ENCODE results near the gene SMOC1.

SMOC1 gene

GRCh38 chr14:69996216-69996615, 117.0 kb downstream of the SMOC1 start:
- H3K9me3 Mint-ChIP-seq = no peaks in the 10 kb centered on the region
- DNase-seq (ENCODE audit: low spot score in 2 of 2) (no peak), ATAC-seq (ENCODE audit: low read depth) (no peak)
- peaks cover 2% of the 10 kb centered on the region for H3K4me1 Mint-ChIP-seq
- H3K4me3 Mint-ChIP-seq = no peak overlapping the region
- H3K27me3 Mint-ChIP-seq = peaks cover 7% of the 10 kb centered on the region
- H3K36me3 Mint-ChIP-seq = no peaks in the 10 kb centered on the region
- H3K27ac Mint-ChIP-seq = no peak overlapping the region

GRCh38 chr14:69997849-69998248, 118.6 kb downstream of the SMOC1 start:
- Mint-ChIP-seq H3K9me3 (no peaks in the 10 kb centered on the region), H3K36me3 (no peaks in the 10 kb centered on the region), H3K27ac (no peak overlapping the region), H3K4me3 (no peak overlapping the region), H3K27me3 (peaks cover 6% of the 10 kb centered on the region), H3K4me1 (peaks cover 2% of the 10 kb centered on the region)
- ATAC-seq (ENCODE audit: low read depth) (no peak), DNase-seq (ENCODE audit: low spot score in 2 of 2) (no peak)

DNA sequence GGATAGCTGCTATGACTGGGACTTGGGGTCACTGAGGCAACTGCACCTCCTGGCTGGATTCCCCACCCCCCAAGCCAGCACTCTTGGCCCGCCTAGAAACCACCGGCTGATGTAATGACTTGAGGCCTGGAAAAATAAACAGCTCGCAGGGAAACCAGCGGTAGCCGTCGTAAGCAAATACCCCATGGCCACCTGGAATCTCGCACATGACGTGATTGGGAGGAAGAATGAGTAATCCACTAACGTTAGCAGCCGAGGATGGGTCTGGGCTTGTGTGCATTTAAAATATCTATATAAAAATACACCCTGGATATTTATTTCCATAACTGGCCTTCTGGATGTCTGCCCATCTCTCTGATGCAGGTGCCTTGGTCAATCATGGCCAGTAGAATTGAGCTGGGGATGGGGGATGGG, 120.1 kb downstream of the SMOC1 start:
- ATAC-seq (ENCODE audit: low read depth) = no peak

DNA sequence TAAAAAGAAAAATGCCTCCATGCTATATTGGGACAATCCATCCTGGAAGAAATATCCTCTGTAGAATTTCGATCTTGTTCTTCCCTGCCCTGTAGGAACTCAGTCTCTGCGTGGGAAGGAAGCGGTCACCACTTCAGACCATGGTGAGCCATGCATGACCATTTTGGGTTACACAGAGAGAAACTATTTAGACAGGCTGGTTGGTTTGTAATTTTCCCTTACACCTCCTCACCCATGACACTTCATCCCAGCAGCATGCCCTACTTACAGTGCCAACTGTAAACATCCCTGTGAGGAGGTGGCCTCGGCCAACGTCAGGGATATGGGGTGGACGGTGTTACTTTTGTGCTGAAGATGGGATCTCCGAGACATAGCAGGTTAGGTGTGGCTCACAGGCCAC, 121.4 kb downstream of the SMOC1 start:
- no peaks in the 10 kb centered on the region for H3K9me3 Mint-ChIP-seq
- H3K4me1 Mint-ChIP-seq = peaks cover 2% of the 10 kb centered on the region
- no peak overlapping the region for H3K4me3 Mint-ChIP-seq
- H3K36me3 Mint-ChIP-seq = no peaks in the 10 kb centered on the region
- DNase-seq (ENCODE audit: low spot score in 2 of 2) (no peak), ATAC-seq (ENCODE audit: low read depth) (no peak)
- H3K27ac Mint-ChIP-seq = no peak overlapping the region
- H3K27me3 Mint-ChIP-seq = peaks cover 3% of the 10 kb centered on the region

More for the DNA sequence above, 120.1 kb downstream of the SMOC1 start:
- Mint-ChIP-seq H3K27me3 (peaks cover 3% of the 10 kb centered on the region), H3K9me3 (no peaks in the 10 kb centered on the region), H3K4me3 (no peak overlapping the region), H3K27ac (no peak overlapping the region), H3K4me1 (peaks cover 2% of the 10 kb centered on the region), H3K36me3 (no peaks in the 10 kb centered on the region)
- no peak for DNase-seq (ENCODE audit: low spot score in 2 of 2)

DNA sequence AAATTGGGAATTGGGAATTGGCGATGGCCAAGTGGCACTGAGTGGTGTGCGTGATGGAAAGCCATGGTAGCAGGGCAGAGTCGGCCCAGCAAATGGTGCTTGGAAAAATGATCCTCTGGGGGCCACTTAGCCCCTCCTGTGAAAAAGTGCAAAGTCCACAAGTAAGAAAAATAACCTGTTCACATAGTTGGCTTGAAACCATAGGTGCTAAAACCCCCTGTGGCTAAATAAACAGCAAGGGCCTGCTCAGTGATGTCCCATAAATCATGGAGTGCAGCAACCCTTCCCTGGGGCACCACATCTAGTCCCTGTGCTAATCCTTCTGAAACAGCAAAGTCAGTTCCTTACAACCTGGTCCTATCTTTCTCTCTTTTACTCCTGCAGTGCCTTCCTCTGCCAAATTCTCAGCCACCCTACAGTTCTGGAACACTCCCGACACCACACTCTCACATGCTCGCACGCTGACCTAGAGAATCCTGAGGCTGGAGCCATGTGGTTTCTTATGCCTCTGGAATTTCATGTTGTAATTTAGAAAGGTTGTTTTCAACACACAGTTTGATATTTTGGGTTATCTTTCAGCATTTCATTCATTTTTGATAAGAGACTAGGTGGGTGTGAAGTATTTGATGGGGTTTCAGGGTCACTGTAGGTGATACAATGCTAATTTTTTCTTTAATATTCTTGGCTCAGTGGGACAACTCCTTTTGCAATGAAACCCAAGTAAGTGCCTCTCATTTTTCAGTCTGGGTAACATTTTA, 123.6 kb downstream of the SMOC1 start:
- H3K9me3 Mint-ChIP-seq = no peaks in the 10 kb centered on the region
- no peak for DNase-seq (ENCODE audit: low spot score in 2 of 2)
- H3K27me3 Mint-ChIP-seq = peaks cover 4% of the 10 kb centered on the region
- no peak overlapping the region for H3K4me3 Mint-ChIP-seq
- H3K36me3 Mint-ChIP-seq = no peaks in the 10 kb centered on the region
- H3K27ac Mint-ChIP-seq = no peak overlapping the region
- H3K4me1 Mint-ChIP-seq = peaks cover 2% of the 10 kb centered on the region
- ATAC-seq (ENCODE audit: low read depth) = no peak

- DNase-seq (ENCODE audit: low spot score in 2 of 2) = no peak
- H3K27me3 Mint-ChIP-seq = peaks cover 4% of the 10 kb centered on the region
Measured at GRCh38 chr14:70004791-70005190, 125.6 kb downstream of the SMOC1 start.

GRCh38 chr14:70005281-70005805, 126.1 kb downstream of the SMOC1 start:
- Mint-ChIP-seq H3K36me3 (no peaks in the 10 kb centered on the region), H3K4me3 (no peak overlapping the region), H3K27ac (no peak overlapping the region), H3K4me1 (peaks cover 5% of the 10 kb centered on the region), H3K9me3 (no peaks in the 10 kb centered on the region), H3K27me3 (peaks cover 4% of the 10 kb centered on the region)
- DNase-seq (ENCODE audit: low spot score in 2 of 2) (no peak), ATAC-seq (ENCODE audit: low read depth) (no peak)

More at GRCh38 chr14:70004791-70005190, 125.6 kb downstream of the SMOC1 start:
- no peak for ATAC-seq (ENCODE audit: low read depth)
- Mint-ChIP-seq H3K9me3 (no peaks in the 10 kb centered on the region), H3K4me1 (peaks cover 5% of the 10 kb centered on the region), H3K27ac (no peak overlapping the region), H3K4me3 (no peak overlapping the region), H3K36me3 (no peaks in the 10 kb centered on the region)

DNA sequence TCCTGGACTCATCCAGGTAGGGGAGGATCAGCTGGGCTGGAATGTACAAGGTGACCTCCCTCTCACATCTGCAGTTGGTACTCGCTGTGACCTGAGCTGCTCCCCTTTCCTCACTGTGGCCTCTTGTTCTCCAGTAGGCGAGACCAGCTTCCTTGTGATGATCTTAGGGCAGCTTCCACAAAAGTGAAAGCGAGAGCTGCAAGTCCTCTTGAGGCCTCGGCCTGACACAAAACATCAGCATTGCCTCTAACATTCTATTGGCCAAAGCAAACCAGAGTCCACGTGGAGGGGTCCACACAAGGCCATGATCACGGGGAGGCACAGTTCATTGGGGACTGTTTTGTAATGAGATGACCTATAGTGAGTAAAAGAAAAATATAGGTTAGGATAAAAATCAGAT, 127.5 kb downstream of the SMOC1 start:
- Mint-ChIP-seq H3K9me3 (no peaks in the 10 kb centered on the region), H3K27me3 (peaks cover 3% of the 10 kb centered on the region), H3K4me1 (peaks cover 2% of the 10 kb centered on the region), H3K4me3 (no peak overlapping the region), H3K36me3 (no peaks in the 10 kb centered on the region), H3K27ac (no peak overlapping the region)
- ATAC-seq (ENCODE audit: low read depth) (no peak), DNase-seq (ENCODE audit: low spot score in 2 of 2) (no peak)

DNA sequence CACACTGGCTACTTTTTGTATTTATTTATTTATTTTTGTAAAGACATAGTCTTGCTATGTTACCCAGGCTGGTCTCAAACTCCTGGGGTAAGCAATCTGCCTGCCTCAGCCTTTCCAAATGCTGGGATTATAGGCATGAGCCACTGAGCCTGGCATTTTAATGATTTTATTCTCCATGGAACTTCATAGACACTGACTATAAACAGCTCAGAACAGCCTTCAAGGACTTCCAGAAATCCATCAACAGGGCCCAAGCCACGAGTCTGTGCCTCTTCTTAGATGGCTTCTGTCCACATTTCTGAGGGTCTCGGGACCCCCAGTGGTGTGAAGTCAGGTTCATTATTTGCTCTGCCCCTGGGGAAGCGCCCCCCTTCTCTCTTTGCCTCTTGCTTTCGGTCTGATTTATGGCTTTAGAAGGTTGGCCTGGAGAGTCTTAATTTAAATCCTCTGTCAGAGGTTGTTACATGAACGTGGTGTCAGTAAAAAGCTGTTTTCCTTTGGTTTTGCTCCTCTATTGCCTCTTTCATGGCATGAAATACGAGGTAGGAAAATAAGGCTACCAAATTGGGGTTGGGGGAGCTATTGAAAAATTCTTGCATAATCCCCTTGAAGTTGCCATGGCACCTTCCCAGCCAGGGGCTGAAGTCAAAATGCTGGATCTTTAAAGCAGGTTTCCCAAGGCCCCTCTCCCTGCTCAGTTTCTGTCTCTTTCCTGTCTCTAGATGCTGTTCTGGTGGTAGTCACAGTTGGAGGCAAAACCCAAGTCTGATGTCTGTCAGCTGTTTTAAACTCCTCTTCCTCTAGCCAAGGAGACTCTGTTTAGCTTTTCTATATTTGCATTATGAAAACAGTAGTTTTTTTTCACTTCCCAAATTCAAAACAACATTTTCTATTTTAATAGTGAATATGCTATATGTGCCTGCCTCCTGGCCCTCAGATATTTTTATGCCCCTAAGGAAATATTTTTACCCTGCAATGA, 129.4 kb downstream of the SMOC1 start:
- Mint-ChIP-seq H3K4me3 (no peak overlapping the region), H3K36me3 (no peaks in the 10 kb centered on the region), H3K27ac (no peak overlapping the region), H3K4me1 (peaks cover 2% of the 10 kb centered on the region), H3K9me3 (no peaks in the 10 kb centered on the region), H3K27me3 (peaks cover 6% of the 10 kb centered on the region)
- DNase-seq (ENCODE audit: low spot score in 2 of 2) (no peak), ATAC-seq (ENCODE audit: low read depth) (no peak)

GRCh38 chr14:70009961-70010360, 130.7 kb downstream of the SMOC1 start:
- ATAC-seq (ENCODE audit: low read depth) = no peak
- peaks cover 2% of the 10 kb centered on the region for H3K4me1 Mint-ChIP-seq
- DNase-seq (ENCODE audit: low spot score in 2 of 2) = no peak
- H3K27ac Mint-ChIP-seq = no peak overlapping the region
- H3K27me3 Mint-ChIP-seq = peaks cover 10% of the 10 kb centered on the region
- H3K36me3 Mint-ChIP-seq = no peaks in the 10 kb centered on the region
- no peak overlapping the region for H3K4me3 Mint-ChIP-seq
- no peaks in the 10 kb centered on the region for H3K9me3 Mint-ChIP-seq

- DNase-seq (ENCODE audit: low spot score in 2 of 2) = no peak
- no peak overlapping the region for H3K27ac Mint-ChIP-seq
- H3K9me3 Mint-ChIP-seq = no peaks in the 10 kb centered on the region
- no peak for ATAC-seq (ENCODE audit: low read depth)
- H3K4me3 Mint-ChIP-seq = no peak overlapping the region
- H3K36me3 Mint-ChIP-seq = no peaks in the 10 kb centered on the region
- H3K4me1 Mint-ChIP-seq = peaks cover 2% of the 10 kb centered on the region
- H3K27me3 Mint-ChIP-seq = peaks cover 11% of the 10 kb centered on the region
Measured at GRCh38 chr14:70011098-70011497, 131.9 kb downstream of the SMOC1 start.

DNA sequence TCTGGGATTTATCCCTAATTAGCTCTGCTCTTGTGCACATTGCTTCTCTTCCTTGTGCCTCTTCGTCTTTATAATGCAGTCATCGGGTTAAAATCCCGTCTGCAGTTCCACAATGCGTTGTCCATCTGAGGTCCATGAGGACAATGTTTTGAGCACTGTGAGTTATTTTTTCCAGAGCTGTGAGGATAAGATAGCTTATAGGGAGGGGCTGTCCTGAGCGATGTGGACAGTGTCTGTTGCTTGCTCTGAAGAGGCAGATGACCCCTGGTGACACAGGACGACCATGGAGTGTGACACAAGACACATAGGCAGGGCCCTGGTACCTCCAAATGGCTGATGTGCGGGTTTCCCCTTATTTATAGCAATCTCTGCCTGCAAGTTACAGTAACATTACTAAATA, 132.5 kb downstream of the SMOC1 start:
- no peaks in the 10 kb centered on the region for H3K36me3 Mint-ChIP-seq
- ATAC-seq (ENCODE audit: low read depth) = no peak
- H3K4me3 Mint-ChIP-seq = no peak overlapping the region
- no peak for DNase-seq (ENCODE audit: low spot score in 2 of 2)
- H3K9me3 Mint-ChIP-seq = no peaks in the 10 kb centered on the region
- H3K27ac Mint-ChIP-seq = no peak overlapping the region
- H3K27me3 Mint-ChIP-seq = peaks cover 10% of the 10 kb centered on the region
- peaks cover 2% of the 10 kb centered on the region for H3K4me1 Mint-ChIP-seq

DNA sequence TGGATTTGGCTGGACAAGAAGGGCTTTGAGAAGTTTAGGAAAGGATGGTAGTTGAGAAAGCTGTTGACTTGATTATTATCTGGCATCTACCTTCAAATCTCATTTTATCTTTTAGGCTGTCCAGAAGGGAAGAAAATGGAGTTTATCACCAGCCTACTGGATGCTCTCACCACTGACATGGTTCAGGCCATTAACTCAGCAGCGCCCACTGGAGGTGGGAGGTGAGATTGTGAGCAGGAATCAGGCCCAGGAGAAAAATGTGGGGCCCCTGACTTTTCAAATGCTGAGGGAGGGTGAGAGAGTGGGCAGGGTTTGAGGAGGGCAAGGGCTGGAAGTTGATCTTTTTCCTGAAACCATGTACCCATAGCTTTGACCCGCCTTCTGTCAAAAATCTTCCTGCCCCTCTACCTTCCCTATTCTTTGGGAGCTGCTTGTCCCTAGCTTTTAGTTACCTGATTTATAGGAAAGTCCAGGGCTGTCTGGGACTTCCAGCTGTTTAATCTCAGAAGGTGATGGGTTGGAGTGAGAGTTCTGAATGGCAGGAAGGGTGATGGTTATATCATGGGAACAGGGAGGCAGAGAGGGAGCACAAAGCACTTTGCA, 134.2 kb downstream of the SMOC1 start:
- no peak overlapping the region for H3K27ac Mint-ChIP-seq

More for the DNA sequence above, 134.2 kb downstream of the SMOC1 start:
- peaks cover 7% of the 10 kb centered on the region for H3K4me1 Mint-ChIP-seq
- H3K9me3 Mint-ChIP-seq = no peaks in the 10 kb centered on the region
- no peaks in the 10 kb centered on the region for H3K36me3 Mint-ChIP-seq
- H3K27me3 Mint-ChIP-seq = peaks cover 13% of the 10 kb centered on the region
- DNase-seq (ENCODE audit: low spot score in 2 of 2) = no peak
- no peak for ATAC-seq (ENCODE audit: low read depth)
- no peak overlapping the region for H3K4me3 Mint-ChIP-seq

Measured in memory B cell (primary cell).